ENCODE measurements around the gene CUX1. TPM values are rescaled to one million over a fixed set of nuclear protein-coding genes. Genes with fewer than 3 reads are reported as not detected.

CUX1 gene
- total and polyA plus RNA-seq, 2 of the 13 experiments (the other 11 are each of a cell fraction or from before 2014, with no cell fraction given): 13.7 to 14.9 TPM

DNA sequence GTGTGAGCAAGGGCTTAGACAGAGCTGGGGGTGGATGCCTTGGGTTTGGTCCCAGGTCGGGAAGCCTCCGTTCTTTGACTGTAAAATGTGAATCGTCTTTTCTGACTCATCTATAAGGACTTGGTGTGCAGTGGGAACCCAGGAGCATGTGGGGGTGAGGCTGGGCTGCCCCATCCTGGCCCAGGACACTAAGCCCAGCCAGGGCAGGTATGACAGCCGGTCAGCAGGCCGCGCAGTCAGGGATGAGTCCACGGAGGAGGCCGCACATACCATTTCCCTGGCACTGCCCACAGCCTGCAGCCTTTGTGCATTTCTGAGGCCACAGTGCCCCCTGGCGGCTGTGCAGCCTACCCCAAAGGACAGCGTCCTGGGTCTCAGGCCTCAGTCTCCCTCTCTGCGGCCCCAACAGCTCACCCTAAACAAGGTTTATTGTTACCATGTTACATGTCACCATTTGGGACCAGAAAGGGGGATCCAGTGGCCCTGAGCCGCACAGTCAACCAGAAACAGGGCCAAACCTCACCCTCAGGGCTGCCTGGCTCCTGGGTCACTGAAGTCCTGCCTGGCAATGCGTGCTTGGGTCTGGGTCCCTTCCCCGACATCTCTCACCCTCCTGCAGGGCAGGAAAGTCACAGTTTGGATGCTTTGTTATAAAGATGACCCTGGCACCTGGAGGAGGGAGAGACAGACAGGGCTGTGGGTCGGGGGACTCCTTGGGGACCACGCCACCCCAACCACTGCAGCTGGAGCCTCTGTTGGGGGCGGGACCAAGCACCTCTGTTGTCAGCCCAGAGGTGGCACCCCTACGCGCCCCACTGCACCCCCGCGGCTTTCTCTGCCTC lies 454.9 kb downstream of the CUX1 start (continued):
- TF ChIP-seq ZNF597 (CRISPR knock-in tag; IDR thresholded peaks at IDR 0.05): no peak
- no peak for TF ChIP-seq MATR3 (CRISPR knock-in tag; IDR thresholded peaks at IDR 0.05)
- TF ChIP-seq SMAD9 (CRISPR knock-in tag; IDR thresholded peaks at IDR 0.05): no peak
- no peak for TF ChIP-seq ZBTB7B (CRISPR knock-in tag; IDR thresholded peaks at IDR 0.05)
- TF ChIP-seq NFIC (IDR thresholded peaks at IDR 0.05; ENCODE audit: low read length): no peak
- no peak for TF ChIP-seq ZNF484 (CRISPR knock-in tag; IDR thresholded peaks at IDR 0.05; ENCODE audit: borderline replicate concordance, low read depth)
- TF ChIP-seq DPF2 (CRISPR knock-in tag; IDR thresholded peaks at IDR 0.05; ENCODE audit: borderline replicate concordance, low read depth): 0 out of 2 replicates have a peak, but pooled peaks have one; percentile 41
- TF ChIP-seq ZBTB7A (CRISPR knock-in tag; IDR thresholded peaks at IDR 0.05): no peak
- no peak for TF ChIP-seq ZNF337 (CRISPR knock-in tag; IDR thresholded peaks at IDR 0.05; ENCODE audit: borderline replicate concordance, low read depth)
- no peak for TF ChIP-seq DBP (CRISPR knock-in tag; IDR thresholded peaks at IDR 0.05; ENCODE audit: not compliant biosample characterization)
- no peak for TF ChIP-seq HNRNPH1 (optimal IDR thresholded peaks at IDR 0.05; ENCODE audit: low read depth, low read length)
- no peak for TF ChIP-seq ZNF564 (CRISPR knock-in tag; IDR thresholded peaks at IDR 0.05)
- no peak for TF ChIP-seq ATF2 (CRISPR knock-in tag; IDR thresholded peaks at IDR 0.05)
- TF ChIP-seq, protein P1, sequence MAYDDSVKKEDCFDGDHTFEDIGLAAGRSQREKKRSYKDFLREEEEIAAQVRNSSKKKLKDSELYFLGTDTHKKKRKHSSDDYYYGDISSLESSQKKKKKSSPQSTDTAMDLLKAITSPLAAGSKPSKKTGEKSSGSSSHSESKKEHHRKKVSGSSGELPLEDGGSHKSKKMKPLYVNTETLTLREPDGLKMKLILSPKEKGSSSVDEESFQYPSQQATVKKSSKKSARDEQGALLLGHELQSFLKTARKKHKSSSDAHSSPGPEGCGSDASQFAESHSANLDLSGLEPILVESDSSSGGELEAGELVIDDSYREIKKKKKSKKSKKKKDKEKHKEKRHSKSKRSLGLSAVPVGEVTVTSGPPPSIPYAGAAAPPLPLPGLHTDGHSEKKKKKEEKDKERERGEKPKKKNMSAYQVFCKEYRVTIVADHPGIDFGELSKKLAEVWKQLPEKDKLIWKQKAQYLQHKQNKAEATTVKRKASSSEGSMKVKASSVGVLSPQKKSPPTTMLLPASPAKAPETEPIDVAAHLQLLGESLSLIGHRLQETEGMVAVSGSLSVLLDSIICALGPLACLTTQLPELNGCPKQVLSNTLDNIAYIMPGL (CRISPR knock-in tag; IDR thresholded peaks at IDR 0.05; ENCODE audit: borderline replicate concordance in 1 of 2, low read depth in 1 of 2): peak; percentile 78 to 80
- peak; percentile 50; the same call in 1 of the 2 replicates for TF ChIP-seq THAP11 (CRISPR knock-in tag; IDR thresholded peaks at IDR 0.05)
- no peak for TF ChIP-seq IKZF4 (CRISPR knock-in tag; IDR thresholded peaks at IDR 0.05; ENCODE audit: borderline replicate concordance, low read depth, not compliant biosample characterization)
